ENCODE measurements around the gene FAM43A.
A peak's percentile ranks its signal among the peaks of the same experiment; 100 is the strongest.

Gene FAM43A

GRCh38 chr3:194671511-194671899, 14.2 kb upstream of the FAM43A start:
- TF ChIP-seq TAF1 (IDR thresholded peaks at IDR 0.05; ENCODE audit: borderline replicate concordance, insufficient read depth, low read length), result no peak
- TF ChIP-seq POLR2AphosphoS5 (IDR thresholded peaks at IDR 0.05; ENCODE audit: low read depth, low read length), result no peak
- TF ChIP-seq FOXP2 (optimal IDR thresholded peaks at IDR 0.05; ENCODE audit: borderline replicate concordance, extremely low read depth, extremely low read length, insufficient read depth), result no peak
- no peak for TF ChIP-seq REST (IDR thresholded peaks at IDR 0.05; ENCODE audit: insufficient read depth in 1 of 2, low read depth in 2 of 2, low read length in 2 of 2)
- TF ChIP-seq SIN3A (IDR thresholded peaks at IDR 0.05; ENCODE audit: borderline replicate concordance, insufficient read depth, low read length), result no peak

- peak; percentile 84 for TF ChIP-seq FOXP2 (optimal IDR thresholded peaks at IDR 0.05; ENCODE audit: borderline replicate concordance, extremely low read depth, extremely low read length, insufficient read depth)
- TF ChIP-seq REST (IDR thresholded peaks at IDR 0.05; ENCODE audit: insufficient read depth in 1 of 2, low read depth in 2 of 2, low read length in 2 of 2), result no peak
- 0 out of 2 replicates have a peak, but pooled peaks have one; percentile 76 for TF ChIP-seq SIN3A (IDR thresholded peaks at IDR 0.05; ENCODE audit: borderline replicate concordance, insufficient read depth, low read length)
- TF ChIP-seq TAF1 (IDR thresholded peaks at IDR 0.05; ENCODE audit: borderline replicate concordance, insufficient read depth, low read length), result peak; percentile 49; the same call in 1 of the 2 replicates
- TF ChIP-seq POLR2AphosphoS5 (IDR thresholded peaks at IDR 0.05; ENCODE audit: low read depth, low read length), result peak; percentile 65; the same call in 1 of the 2 replicates
These were observed 13.5 kb upstream of the FAM43A start, which contains the start of gene LSG1 for GRCh38 chr3:194671900-194672808. LSG1 (minus strand) TSS chr3:194672191; CDS start chr3:194672162, 29 bp downstream.

GRCh38 chr3:194672876-194673275, 12.8 kb upstream of the FAM43A start:
- no peak for TF ChIP-seq POLR2AphosphoS5 (IDR thresholded peaks at IDR 0.05; ENCODE audit: low read depth, low read length)

GRCh38 chr3:194673761-194674160, 11.9 kb upstream of the FAM43A start:
- no peak for TF ChIP-seq REST (IDR thresholded peaks at IDR 0.05; ENCODE audit: insufficient read depth in 1 of 2, low read depth in 2 of 2, low read length in 2 of 2)
- no peak for TF ChIP-seq TAF1 (IDR thresholded peaks at IDR 0.05; ENCODE audit: borderline replicate concordance, insufficient read depth, low read length)
- no peak for TF ChIP-seq FOXP2 (optimal IDR thresholded peaks at IDR 0.05; ENCODE audit: borderline replicate concordance, extremely low read depth, extremely low read length, insufficient read depth)
- no peak for TF ChIP-seq SIN3A (IDR thresholded peaks at IDR 0.05; ENCODE audit: borderline replicate concordance, insufficient read depth, low read length)
- TF ChIP-seq POLR2AphosphoS5 (IDR thresholded peaks at IDR 0.05; ENCODE audit: low read depth, low read length), result no peak

GRCh38 chr3:194675081-194675640, 10.5 kb upstream of the FAM43A start:
- no peak for TF ChIP-seq SIN3A (IDR thresholded peaks at IDR 0.05; ENCODE audit: borderline replicate concordance, insufficient read depth, low read length)

- TF ChIP-seq FOXP2 (optimal IDR thresholded peaks at IDR 0.05; ENCODE audit: borderline replicate concordance, extremely low read depth, extremely low read length, insufficient read depth) (no peak), TAF1 (IDR thresholded peaks at IDR 0.05; ENCODE audit: borderline replicate concordance, insufficient read depth, low read length) (no peak), REST (IDR thresholded peaks at IDR 0.05; ENCODE audit: insufficient read depth in 1 of 2, low read depth in 2 of 2, low read length in 2 of 2) (no peak), SIN3A (IDR thresholded peaks at IDR 0.05; ENCODE audit: borderline replicate concordance, insufficient read depth, low read length) (no peak), POLR2AphosphoS5 (IDR thresholded peaks at IDR 0.05; ENCODE audit: low read depth, low read length) (no peak)
These were observed 10.0 kb upstream of the FAM43A start for GRCh38 chr3:194675680-194676079.

Data from PFSK-1 (cell line).